Measurements from ENCODE around the gene IQCM. TPM values are rescaled to one million over a fixed set of nuclear protein-coding genes. Genes with fewer than 3 reads are reported as not detected.

The IQCM gene
- total and polyA plus RNA-seq, 10 of the 15 experiments (the other 5 are each of a cell fraction or from before 2014, with no cell fraction given) = not detected

DNA sequence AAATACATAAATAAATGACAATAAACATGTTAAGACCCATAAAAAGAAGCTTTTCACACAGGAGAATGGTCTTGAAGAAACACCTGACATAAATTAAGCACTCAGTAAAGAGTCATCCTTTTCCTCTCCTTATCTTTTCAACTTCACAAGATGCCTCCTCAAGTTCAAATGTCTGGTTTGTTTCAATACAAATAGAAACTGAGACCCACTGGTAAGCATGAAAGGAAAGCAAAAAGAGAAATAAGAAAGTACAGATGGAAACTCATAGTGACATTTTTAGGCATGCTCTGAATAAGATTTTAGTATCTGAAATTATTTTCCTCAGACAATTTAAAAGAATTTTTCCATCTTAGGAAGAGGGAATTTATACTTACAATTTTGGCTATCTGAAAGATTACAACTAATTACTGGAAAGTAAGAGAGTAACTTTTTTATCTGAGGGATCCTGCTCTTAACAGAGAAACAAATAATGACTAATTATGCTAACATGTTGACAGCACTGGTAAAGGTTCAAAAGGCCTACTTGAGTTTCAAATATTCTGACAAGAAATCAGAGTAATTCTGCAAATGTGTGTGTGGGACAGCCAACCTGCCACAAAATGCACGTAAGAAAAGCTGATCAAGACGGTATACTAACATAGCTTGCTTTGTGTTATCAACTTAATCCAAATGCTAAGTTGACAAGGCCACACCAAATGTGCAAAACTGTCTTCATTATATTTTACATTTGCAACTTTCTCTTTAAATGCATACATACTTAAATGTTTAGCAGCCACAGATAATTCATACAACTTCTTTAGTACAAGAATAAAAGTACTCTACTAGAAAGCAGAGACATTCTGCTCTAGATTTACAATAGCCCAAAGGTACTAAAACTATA lies 113.0 kb downstream of the IQCM start (continued):
- no peak for TF ChIP-seq BHLHE40 (IDR thresholded peaks at IDR 0.05; ENCODE audit: borderline replicate concordance in 1 of 2, low read depth in 2 of 2, low read length in 1 of 2)
- TF ChIP-seq, protein P1, sequence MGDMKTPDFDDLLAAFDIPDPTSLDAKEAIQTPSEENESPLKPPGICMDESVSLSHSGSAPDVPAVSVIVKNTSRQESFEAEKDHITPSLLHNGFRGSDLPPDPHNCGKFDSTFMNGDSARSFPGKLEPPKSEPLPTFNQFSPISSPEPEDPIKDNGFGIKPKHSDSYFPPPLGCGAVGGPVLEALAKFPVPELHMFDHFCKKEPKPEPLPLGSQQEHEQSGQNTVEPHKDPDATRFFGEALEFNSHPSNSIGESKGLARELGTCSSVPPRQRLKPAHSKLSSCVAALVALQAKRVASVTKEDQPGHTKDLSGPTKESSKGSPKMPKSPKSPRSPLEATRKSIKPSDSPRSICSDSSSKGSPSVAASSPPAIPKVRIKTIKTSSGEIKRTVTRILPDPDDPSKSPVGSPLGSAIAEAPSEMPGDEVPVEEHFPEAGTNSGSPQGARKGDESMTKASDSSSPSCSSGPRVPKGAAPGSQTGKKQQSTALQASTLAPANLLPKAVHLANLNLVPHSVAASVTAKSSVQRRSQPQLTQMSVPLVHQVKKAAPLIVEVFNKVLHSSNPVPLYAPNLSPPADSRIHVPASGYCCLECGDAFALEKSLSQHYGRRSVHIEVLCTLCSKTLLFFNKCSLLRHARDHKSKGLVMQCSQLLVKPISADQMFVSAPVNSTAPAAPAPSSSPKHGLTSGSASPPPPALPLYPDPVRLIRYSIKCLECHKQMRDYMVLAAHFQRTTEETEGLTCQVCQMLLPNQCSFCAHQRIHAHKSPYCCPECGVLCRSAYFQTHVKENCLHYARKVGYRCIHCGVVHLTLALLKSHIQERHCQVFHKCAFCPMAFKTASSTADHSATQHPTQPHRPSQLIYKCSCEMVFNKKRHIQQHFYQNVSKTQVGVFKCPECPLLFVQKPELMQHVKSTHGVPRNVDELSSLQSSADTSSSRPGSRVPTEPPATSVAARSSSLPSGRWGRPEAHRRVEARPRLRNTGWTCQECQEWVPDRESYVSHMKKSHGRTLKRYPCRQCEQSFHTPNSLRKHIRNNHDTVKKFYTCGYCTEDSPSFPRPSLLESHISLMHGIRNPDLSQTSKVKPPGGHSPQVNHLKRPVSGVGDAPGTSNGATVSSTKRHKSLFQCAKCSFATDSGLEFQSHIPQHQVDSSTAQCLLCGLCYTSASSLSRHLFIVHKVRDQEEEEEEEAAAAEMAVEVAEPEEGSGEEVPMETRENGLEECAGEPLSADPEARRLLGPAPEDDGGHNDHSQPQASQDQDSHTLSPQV (IDR thresholded peaks at IDR 0.05) = no peak
- no peak for TF ChIP-seq RUNX3 (IDR thresholded peaks at IDR 0.05; ENCODE audit: low read length)

DNA sequence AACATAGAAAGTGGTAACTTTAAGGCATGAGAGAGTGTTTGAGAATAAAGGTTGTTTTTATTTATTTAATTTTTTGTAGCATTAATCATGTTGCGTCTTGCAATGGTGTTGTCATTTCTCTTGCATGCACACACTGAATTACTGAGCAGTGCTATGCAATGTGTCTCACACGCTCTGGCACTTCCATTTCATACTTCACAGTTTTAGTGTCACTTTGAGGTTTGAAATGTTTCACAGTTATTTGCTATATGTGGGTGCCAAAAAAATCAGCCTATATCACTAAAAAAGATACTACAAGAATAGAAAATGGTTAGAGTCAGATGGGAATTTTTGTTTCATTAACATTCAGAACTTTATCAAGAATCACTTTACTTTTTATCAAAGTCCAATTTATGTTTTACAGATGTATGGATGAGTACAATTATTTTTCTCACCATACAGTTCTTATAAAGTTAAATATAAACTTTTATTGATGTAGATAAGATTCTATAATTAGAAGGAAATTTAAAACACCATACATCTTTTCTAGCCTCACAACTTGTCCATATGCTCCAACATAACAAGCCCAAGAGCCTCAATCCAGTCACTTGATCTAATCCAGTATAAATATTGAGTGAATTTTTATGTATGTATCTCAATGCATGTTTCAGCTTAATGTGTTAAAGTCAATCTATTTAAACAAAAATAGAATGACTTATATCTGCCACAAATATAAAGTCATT lies 114.0 kb downstream of the IQCM start:
- Histone ChIP-seq H4K20me1 (ENCODE audit: control insufficient read depth, insufficient read depth) (no peaks in the 10 kb centered on the region), H3K27me3 (replicated peaks in 1 of 2; ENCODE audit: control insufficient read depth in 2 of 2, insufficient read depth in 2 of 2, low read length in 1 of 2) (no peaks in the 10 kb centered on the region), H3K4me1 (ENCODE audit: control insufficient read depth, insufficient read depth, low read length) (no peaks in the 10 kb centered on the region), H3K79me2 (ENCODE audit: control insufficient read depth, insufficient read depth, low read length) (no peaks in the 10 kb centered on the region), H3K27ac (ENCODE audit: control insufficient read depth, insufficient read depth) (no peak overlapping the region), H3K9me3 (replicated peaks; ENCODE audit: control insufficient read depth, insufficient read depth, low read length) (no peaks in the 10 kb centered on the region), H3K4me2 (ENCODE audit: control insufficient read depth, insufficient read depth) (no peak overlapping the region), H3K36me3 (ENCODE audit: control insufficient read depth in 2 of 2, insufficient read depth in 2 of 2, low read length in 1 of 2) (no peaks in the 10 kb centered on the region), H3K9ac (ENCODE audit: control insufficient read depth, insufficient read depth, low read length) (no peak overlapping the region), H2AFZ (ENCODE audit: control insufficient read depth, low read depth, low read length) (no peak overlapping the region), H3K4me3 (no peak overlapping the region)
- BruUV-seq (replicated peaks) = no TSS peak
- SMC1A ChIA-PET (ENCODE audit: uncharacterized antibody, unreplicated experiment) = no interaction called here
- intact Hi-C loops (cut with micrococcal nuclease; ENCODE audit: unreplicated experiment) = no loop called here
- CTCF ChIA-PET = no interaction called here
- FAIRE-seq = no peak
- 14% methylated on average over 2 of the region's 2 CpGs for WGBS (ENCODE audit: insufficient coverage, insufficient replicate concordance, low lambda C conversion rate, missing lambda C conversion rate)
- POLR2A ChIA-PET = no interaction called here
- ATAC-seq = no peak
- RAD21 ChIA-PET (ENCODE audit: unreplicated experiment) = no interaction called here
- TF ChIP-seq, protein P2, sequence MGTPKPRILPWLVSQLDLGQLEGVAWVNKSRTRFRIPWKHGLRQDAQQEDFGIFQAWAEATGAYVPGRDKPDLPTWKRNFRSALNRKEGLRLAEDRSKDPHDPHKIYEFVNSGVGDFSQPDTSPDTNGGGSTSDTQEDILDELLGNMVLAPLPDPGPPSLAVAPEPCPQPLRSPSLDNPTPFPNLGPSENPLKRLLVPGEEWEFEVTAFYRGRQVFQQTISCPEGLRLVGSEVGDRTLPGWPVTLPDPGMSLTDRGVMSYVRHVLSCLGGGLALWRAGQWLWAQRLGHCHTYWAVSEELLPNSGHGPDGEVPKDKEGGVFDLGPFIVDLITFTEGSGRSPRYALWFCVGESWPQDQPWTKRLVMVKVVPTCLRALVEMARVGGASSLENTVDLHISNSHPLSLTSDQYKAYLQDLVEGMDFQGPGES (IDR thresholded peaks at IDR 0.05) = no peak
- TF ChIP-seq RFX5 (IDR thresholded peaks at IDR 0.05; ENCODE audit: low read depth, low read length) (no peak), ZNF274 (IDR thresholded peaks at IDR 0.05; ENCODE audit: insufficient read depth, insufficient read length) (no peak), MYB (IDR thresholded peaks at IDR 0.05; ENCODE audit: borderline replicate concordance, low read depth, low read length) (no peak), ASH2L (IDR thresholded peaks at IDR 0.05; ENCODE audit: borderline replicate concordance, low read depth) (no peak), SREBF2 (IDR thresholded peaks at IDR 0.05; ENCODE audit: low read length) (no peak), MYC (IDR thresholded peaks at IDR 0.05; ENCODE audit: insufficient read depth, insufficient read length, insufficient replicate concordance, low read length, severe bottlenecking) (no peak), SPI1 (IDR thresholded peaks at IDR 0.05; ENCODE audit: borderline replicate concordance, insufficient read depth, low read depth, low read length) (no peak), IRF4 (IDR thresholded peaks at IDR 0.05; ENCODE audit: low read depth, low read length) (no peak)
- DNase-seq (ENCODE audit: low read depth, low spot score) = no peak
- in situ Hi-C loops (cut with MboI) = no loop called here
